Transverse colon (tissue), 4 donors: ENCODE results near the gene CREB5.

Source experiments
- POLR2A ChIP-seq: fragments of 450-650 bp; IDR thresholded peaks from one replicate; pipeline ENCODE4 v1.6.1; 2016; ENCODE audit warnings: antibody characterized with exemption, mild to moderate bottlenecking, moderate library complexity
- POLR2AphosphoS5 ChIP-seq, 3 donors: sonication (generic); formaldehyde crosslinking; IDR thresholded peaks; one replicate each; pipeline ENCODE4 v1.6.1; 2016; ENCODE audit warnings: antibody characterized with exemption in 3 of 3
- TF ChIP-seq, protein P1 (sequence below), 5 experiments: fragments of 200-600 bp in 3 of 5; fragments of 450-650 bp in 2 of 5; sonication (generic) in 3 of 5; IDR thresholded peaks; 1 replicate in 2 of 5; 2 replicates in 3 of 5; pipeline ENCODE4 v1.5.1; 2016 to 2017; ENCODE audit warnings: antibody characterized with exemption in 5 of 5, inconsistent platforms in 3 of 5, mild to moderate bottlenecking in 2 of 5, moderate library complexity in 1 of 5

DNA sequence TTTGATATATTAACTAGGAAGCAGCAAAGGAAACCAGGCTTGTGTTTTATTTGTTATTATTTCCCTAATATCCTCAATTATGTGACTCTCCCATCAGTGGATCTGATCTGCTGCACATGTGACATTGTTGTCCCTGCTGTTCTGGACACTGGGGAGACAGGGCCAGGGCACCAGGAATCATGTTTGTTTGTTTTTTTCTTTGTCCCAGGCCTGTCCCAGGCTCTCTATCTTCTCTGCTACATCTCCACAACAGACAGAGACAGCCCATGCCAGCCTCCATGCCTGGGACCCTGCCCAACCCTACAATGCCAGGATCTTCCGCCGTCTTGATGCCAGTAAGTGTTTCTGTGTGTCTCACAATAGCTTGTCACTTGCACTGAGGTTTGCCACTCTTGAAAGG lies 306.2 kb downstream of the CREB5 start:
- no peak for TF ChIP-seq POLR2AphosphoS5 (IDR thresholded peaks at IDR 0.05)
- TF ChIP-seq POLR2A, result no peak
- TF ChIP-seq, protein P1, sequence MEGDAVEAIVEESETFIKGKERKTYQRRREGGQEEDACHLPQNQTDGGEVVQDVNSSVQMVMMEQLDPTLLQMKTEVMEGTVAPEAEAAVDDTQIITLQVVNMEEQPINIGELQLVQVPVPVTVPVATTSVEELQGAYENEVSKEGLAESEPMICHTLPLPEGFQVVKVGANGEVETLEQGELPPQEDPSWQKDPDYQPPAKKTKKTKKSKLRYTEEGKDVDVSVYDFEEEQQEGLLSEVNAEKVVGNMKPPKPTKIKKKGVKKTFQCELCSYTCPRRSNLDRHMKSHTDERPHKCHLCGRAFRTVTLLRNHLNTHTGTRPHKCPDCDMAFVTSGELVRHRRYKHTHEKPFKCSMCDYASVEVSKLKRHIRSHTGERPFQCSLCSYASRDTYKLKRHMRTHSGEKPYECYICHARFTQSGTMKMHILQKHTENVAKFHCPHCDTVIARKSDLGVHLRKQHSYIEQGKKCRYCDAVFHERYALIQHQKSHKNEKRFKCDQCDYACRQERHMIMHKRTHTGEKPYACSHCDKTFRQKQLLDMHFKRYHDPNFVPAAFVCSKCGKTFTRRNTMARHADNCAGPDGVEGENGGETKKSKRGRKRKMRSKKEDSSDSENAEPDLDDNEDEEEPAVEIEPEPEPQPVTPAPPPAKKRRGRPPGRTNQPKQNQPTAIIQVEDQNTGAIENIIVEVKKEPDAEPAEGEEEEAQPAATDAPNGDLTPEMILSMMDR (IDR thresholded peaks at IDR 0.05), result no peak
